HepG2 (cell line): ENCODE data around the gene SYVN1. TPM values are rescaled to one million over a fixed set of nuclear protein-coding genes. Genes with fewer than 3 reads are reported as not detected.
A peak's percentile ranks its signal among the peaks of the same experiment; 100 is the strongest.

Experiments used
- DNMT3B ChIP-seq: conservative IDR thresholded peaks from 2 replicates; pipeline ENCODE4 v1.6.1; 2016; ENCODE audit warnings: missing biosample characterization, control low read depth
- EZH2 ChIP-seq: conservative IDR thresholded peaks from 2 replicates; pipeline ENCODE4 v1.6.1; 2012; ENCODE audit warnings: mild to moderate bottlenecking, low read depth, low read length, moderate library complexity
- GPN1 ChIP-seq: sonication (generic); formaldehyde crosslinking; IDR thresholded peaks from 2 replicates; pipeline ENCODE4 v1.5.1; 2020; ENCODE audit warnings: missing genetic modification reagents, borderline replicate concordance
- IKZF5 ChIP-seq: IDR thresholded peaks from 2 replicates; pipeline ENCODE4 v1.6.1; 2018; ENCODE audit warnings: missing genetic modification reagents, mild to moderate bottlenecking, missing compliant biosample characterization
- KDM6A ChIP-seq: IDR thresholded peaks from 2 replicates; pipeline ENCODE4 v1.6.1; 2016; ENCODE audit warnings: low read depth
- SIN3A ChIP-seq: IDR thresholded peaks from 2 replicates; pipeline ENCODE4 v1.6.1; 2011; ENCODE audit warnings: low read depth, mild to moderate bottlenecking, control low read depth, low read length, borderline replicate concordance
- THAP9 ChIP-seq: sonication (generic); formaldehyde crosslinking; IDR thresholded peaks from 2 replicates; pipeline ENCODE4; 2020; ENCODE audit warnings: missing genetic modification reagents, mild to moderate bottlenecking, borderline replicate concordance
- TP53 ChIP-seq: sonication (generic); formaldehyde crosslinking; conservative IDR thresholded peaks from 2 replicates; pipeline ENCODE4 v1.4.0; 2020; ENCODE audit warnings: missing genetic modification reagents
- ZNF337 ChIP-seq: sonication (generic); formaldehyde crosslinking; IDR thresholded peaks from 2 replicates; pipeline ENCODE4 v1.5.1; 2020; ENCODE audit warnings: missing genetic modification reagents, low read depth, mild to moderate bottlenecking, borderline replicate concordance
- ZNF432 ChIP-seq: sonication (generic); formaldehyde crosslinking; IDR thresholded peaks from 2 replicates; pipeline ENCODE4 v1.5.0; 2020; ENCODE audit warnings: missing genetic modification reagents, mild to moderate bottlenecking, borderline replicate concordance
- ZNF644 ChIP-seq: IDR thresholded peaks from 2 replicates; pipeline ENCODE4 v1.6.1; 2016; ENCODE audit warnings: low read depth
- polyA plus RNA-seq, 8 experiments: library from polyadenylated mRNA; depleted of rRNA in 3 of 8; stranded (reverse) in 7 of 8; unstranded in 1 of 8; fragments of >200 nt; fragmentation: Illumina TruSeq in 4 of 8; extraction: Trizol in 4 of 8; gene quantifications; 2 replicates each; pipeline versions ENCODE4 v1.2.1 to v1.2.3, GENCODE V29; 2011 to 2016; ENCODE audit warnings: low read depth in 4 of 8, missing spikeins in 1 of 8, mixed read lengths in 1 of 8; ENCODE audit not compliant: insufficient read depth in 1 of 8
- total RNA-seq, 5 experiments: library from RNA; depleted of rRNA; stranded (reverse); fragments of >200 nt; fragmentation: Illumina TruSeq; extraction: Trizol; gene quantifications; 2 replicates each; pipeline ENCODE4 v1.2.3, GENCODE V29; 2016; ENCODE audit warnings: low read depth in 1 of 5
- TF ChIP-seq, protein P1 (sequence below): sonication (generic); formaldehyde crosslinking; IDR thresholded peaks from 2 replicates; pipeline ENCODE4 v1.5.0; 2020; ENCODE audit warnings: mild to moderate bottlenecking, missing genetic modification reagents, borderline replicate concordance
- TF ChIP-seq, protein P2 (sequence below): sonication (generic); formaldehyde crosslinking; IDR thresholded peaks from 2 replicates; pipeline ENCODE4 v1.8.0; 2022; ENCODE audit warnings: mild to moderate bottlenecking, missing genetic modification reagents
- TF ChIP-seq, protein P3 (sequence below): sonication (generic); formaldehyde crosslinking; IDR thresholded peaks from 2 replicates; pipeline ENCODE4 v1.5.0; 2020; ENCODE audit warnings: mild to moderate bottlenecking, low read depth, missing genetic modification reagents, borderline replicate concordance

The SYVN1 gene
- total and polyA plus RNA-seq, 2 of the 13 experiments (the other 11 are each of a cell fraction or from before 2014, with no cell fraction given): 10.3 to 22.5 TPM

DNA sequence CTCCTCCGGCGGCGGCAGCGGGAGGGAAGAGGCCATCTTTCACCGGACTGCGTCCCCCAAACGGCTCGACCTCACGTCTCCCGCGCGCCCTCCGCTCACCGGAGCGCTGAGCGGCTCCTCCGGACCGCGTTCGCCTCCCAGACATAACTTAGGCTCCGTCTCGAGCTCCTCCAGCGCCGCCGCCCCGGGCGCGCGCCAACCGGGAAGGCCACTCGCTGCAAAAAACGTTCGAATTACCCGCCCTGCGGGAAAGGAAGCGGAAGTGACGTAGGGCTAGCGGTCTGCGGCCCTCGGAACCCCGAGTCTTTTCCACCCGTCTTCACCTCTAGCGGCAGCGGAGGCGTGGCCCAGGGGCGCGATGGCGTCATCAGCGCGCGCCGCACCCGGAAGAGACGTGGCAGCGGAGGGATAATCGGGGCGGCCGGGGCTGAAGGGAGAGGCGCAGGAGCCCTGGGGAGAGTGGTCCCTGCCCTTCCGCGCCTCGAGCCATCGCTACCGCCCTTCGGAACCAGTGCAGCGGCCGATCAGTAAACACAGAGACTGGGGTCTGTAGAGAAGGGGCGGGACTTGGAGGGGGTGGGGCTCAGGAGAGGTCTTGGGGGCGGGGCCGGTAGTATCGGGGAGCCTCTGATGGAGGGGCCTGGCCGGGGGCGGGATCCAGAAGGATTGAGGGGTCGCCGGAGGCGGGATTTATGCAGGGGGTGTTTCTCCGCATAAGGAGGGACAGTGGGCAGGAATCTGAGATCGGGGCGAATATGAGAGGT lies 50.3 kb downstream of the SYVN1 start, which contains the start of the genes CDCA5 and ZFPL1 (continued):
- TF ChIP-seq, protein P1, sequence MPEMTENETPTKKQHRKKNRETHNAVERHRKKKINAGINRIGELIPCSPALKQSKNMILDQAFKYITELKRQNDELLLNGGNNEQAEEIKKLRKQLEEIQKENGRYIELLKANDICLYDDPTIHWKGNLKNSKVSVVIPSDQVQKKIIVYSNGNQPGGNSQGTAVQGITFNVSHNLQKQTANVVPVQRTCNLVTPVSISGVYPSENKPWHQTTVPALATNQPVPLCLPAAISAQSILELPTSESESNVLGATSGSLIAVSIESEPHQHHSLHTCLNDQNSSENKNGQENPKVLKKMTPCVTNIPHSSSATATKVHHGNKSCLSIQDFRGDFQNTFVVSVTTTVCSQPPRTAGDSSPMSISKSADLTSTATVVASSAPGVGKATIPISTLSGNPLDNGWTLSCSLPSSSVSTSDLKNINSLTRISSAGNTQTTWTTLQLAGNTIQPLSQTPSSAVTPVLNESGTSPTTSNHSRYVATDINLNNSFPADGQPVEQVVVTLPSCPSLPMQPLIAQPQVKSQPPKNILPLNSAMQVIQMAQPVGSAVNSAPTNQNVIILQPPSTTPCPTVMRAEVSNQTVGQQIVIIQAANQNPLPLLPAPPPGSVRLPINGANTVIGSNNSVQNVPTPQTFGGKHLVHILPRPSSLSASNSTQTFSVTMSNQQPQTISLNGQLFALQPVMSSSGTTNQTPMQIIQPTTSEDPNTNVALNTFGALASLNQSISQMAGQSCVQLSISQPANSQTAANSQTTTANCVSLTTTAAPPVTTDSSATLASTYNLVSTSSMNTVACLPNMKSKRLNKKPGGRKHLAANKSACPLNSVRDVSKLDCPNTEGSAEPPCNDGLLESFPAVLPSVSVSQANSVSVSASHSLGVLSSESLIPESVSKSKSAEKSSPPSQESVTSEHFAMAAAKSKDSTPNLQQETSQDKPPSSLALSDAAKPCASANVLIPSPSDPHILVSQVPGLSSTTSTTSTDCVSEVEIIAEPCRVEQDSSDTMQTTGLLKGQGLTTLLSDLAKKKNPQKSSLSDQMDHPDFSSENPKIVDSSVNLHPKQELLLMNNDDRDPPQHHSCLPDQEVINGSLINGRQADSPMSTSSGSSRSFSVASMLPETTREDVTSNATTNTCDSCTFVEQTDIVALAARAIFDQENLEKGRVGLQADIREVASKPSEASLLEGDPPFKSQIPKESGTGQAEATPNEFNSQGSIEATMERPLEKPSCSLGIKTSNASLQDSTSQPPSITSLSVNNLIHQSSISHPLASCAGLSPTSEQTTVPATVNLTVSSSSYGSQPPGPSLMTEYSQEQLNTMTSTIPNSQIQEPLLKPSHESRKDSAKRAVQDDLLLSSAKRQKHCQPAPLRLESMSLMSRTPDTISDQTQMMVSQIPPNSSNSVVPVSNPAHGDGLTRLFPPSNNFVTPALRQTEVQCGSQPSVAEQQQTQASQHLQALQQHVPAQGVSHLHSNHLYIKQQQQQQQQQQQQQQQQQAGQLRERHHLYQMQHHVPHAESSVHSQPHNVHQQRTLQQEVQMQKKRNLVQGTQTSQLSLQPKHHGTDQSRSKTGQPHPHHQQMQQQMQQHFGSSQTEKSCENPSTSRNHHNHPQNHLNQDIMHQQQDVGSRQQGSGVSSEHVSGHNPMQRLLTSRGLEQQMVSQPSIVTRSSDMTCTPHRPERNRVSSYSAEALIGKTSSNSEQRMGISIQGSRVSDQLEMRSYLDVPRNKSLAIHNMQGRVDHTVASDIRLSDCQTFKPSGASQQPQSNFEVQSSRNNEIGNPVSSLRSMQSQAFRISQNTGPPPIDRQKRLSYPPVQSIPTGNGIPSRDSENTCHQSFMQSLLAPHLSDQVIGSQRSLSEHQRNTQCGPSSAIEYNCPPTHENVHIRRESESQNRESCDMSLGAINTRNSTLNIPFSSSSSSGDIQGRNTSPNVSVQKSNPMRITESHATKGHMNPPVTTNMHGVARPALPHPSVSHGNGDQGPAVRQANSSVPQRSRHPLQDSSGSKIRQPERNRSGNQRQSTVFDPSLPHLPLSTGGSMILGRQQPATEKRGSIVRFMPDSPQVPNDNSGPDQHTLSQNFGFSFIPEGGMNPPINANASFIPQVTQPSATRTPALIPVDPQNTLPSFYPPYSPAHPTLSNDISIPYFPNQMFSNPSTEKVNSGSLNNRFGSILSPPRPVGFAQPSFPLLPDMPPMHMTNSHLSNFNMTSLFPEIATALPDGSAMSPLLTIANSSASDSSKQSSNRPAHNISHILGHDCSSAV (CRISPR knock-in tag): no peak
- peak; percentile 99 for TF ChIP-seq THAP9 (CRISPR knock-in tag)
- TF ChIP-seq ZNF644 (CRISPR knock-in tag): no peak
- TF ChIP-seq ZNF337 (CRISPR knock-in tag): 0 out of 2 replicates have a peak, but pooled peaks have one; percentile 35
- 0 out of 2 replicates have a peak, but pooled peaks have one; percentile 14 for TF ChIP-seq GPN1 (CRISPR knock-in tag)
- no peak for TF ChIP-seq EZH2
- TF ChIP-seq, protein P2, sequence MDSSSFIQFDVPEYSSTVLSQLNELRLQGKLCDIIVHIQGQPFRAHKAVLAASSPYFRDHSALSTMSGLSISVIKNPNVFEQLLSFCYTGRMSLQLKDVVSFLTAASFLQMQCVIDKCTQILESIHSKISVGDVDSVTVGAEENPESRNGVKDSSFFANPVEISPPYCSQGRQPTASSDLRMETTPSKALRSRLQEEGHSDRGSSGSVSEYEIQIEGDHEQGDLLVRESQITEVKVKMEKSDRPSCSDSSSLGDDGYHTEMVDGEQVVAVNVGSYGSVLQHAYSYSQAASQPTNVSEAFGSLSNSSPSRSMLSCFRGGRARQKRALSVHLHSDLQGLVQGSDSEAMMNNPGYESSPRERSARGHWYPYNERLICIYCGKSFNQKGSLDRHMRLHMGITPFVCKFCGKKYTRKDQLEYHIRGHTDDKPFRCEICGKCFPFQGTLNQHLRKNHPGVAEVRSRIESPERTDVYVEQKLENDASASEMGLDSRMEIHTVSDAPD (CRISPR knock-in tag): peak; percentile 58; the same call in 1 of the 2 replicates
- TF ChIP-seq TP53 (CRISPR knock-in tag): no peak
- peak; percentile 78 for TF ChIP-seq IKZF5 (CRISPR knock-in tag)
- no peak for TF ChIP-seq DNMT3B (CRISPR knock-in tag)
- TF ChIP-seq ZNF432 (CRISPR knock-in tag): no peak
- TF ChIP-seq SIN3A: peak; percentile 94
- TF ChIP-seq, protein P3, sequence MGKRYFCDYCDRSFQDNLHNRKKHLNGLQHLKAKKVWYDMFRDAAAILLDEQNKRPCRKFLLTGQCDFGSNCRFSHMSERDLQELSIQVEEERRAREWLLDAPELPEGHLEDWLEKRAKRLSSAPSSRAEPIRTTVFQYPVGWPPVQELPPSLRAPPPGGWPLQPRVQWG: no peak
- no peak for TF ChIP-seq KDM6A (CRISPR knock-in tag)
